WERI-Rb-1 (cell line): ENCODE results near the gene AFF3.

ENCODE experiments used
- DNase-seq: peaks from one replicate; pipeline ENCODE4 v3.0.0-alpha.2; 2020
- H3K27ac ChIP-seq: fragments of 250-450 bp; sonication (Bioruptor Pico); 2 replicates; pipeline ENCODE4 v1.5.1; 2020; ENCODE audit warnings: mild to moderate bottlenecking, moderate library complexity
- H3K27me3 ChIP-seq: fragments of 250-450 bp; sonication (Bioruptor Pico); 2 replicates; pipeline ENCODE4 v1.5.1; 2021; ENCODE audit warnings: mild to moderate bottlenecking, low read depth, moderate library complexity; ENCODE audit not compliant: insufficient read depth, severe bottlenecking
- H3K36me3 ChIP-seq: fragments of 250-450 bp; sonication (Bioruptor Pico); 2 replicates; pipeline ENCODE4 v1.5.1; 2020; ENCODE audit warnings: mild to moderate bottlenecking, moderate library complexity
- H3K4me3 ChIP-seq: 2 replicates; pipeline ENCODE4 v1.5.1; 2011; ENCODE audit warnings: low read depth, mild to moderate bottlenecking, control low read depth, low read length
- H3K9me3 ChIP-seq: fragments of 250-450 bp; sonication (Bioruptor Pico); 2 replicates; pipeline ENCODE4 v1.5.1; 2021; ENCODE audit warnings: mild to moderate bottlenecking, moderate library complexity; ENCODE audit not compliant: severe bottlenecking
- TF ChIP-seq, protein P1 (sequence below): IDR thresholded peaks from 2 replicates; pipeline ENCODE4 v1.5.1; 2011; ENCODE audit warnings: low read depth, mild to moderate bottlenecking, control low read depth, inconsistent platforms, low read length

The AFF3 gene

GRCh38 chr2:100046961-100047947 is 95.1 kb downstream of the AFF3 start:
- Histone ChIP-seq H3K27ac (no peak overlapping the region), H3K27me3 (no peaks in the 10 kb centered on the region), H3K36me3 (no peaks in the 10 kb centered on the region), H3K9me3 (no peaks in the 10 kb centered on the region), H3K4me3 (no peak overlapping the region)
- TF ChIP-seq, protein P1, sequence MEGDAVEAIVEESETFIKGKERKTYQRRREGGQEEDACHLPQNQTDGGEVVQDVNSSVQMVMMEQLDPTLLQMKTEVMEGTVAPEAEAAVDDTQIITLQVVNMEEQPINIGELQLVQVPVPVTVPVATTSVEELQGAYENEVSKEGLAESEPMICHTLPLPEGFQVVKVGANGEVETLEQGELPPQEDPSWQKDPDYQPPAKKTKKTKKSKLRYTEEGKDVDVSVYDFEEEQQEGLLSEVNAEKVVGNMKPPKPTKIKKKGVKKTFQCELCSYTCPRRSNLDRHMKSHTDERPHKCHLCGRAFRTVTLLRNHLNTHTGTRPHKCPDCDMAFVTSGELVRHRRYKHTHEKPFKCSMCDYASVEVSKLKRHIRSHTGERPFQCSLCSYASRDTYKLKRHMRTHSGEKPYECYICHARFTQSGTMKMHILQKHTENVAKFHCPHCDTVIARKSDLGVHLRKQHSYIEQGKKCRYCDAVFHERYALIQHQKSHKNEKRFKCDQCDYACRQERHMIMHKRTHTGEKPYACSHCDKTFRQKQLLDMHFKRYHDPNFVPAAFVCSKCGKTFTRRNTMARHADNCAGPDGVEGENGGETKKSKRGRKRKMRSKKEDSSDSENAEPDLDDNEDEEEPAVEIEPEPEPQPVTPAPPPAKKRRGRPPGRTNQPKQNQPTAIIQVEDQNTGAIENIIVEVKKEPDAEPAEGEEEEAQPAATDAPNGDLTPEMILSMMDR = no peak
- DNase-seq = no peak

GRCh38 chr2:100045000-100045399 is 97.4 kb downstream of the AFF3 start:
- no peaks in the 10 kb centered on the region for H3K9me3 ChIP-seq

GRCh38 chr2:100043891-100044255 is 98.5 kb downstream of the AFF3 start:
- H3K36me3 ChIP-seq = no peaks in the 10 kb centered on the region
- H3K4me3 ChIP-seq = no peak overlapping the region
- H3K27ac ChIP-seq = no peak overlapping the region
- no peaks in the 10 kb centered on the region for H3K27me3 ChIP-seq
- TF ChIP-seq, protein P1 = no peak
- no peak for DNase-seq
- no peaks in the 10 kb centered on the region for H3K9me3 ChIP-seq

More at GRCh38 chr2:100045000-100045399, 97.4 kb downstream of the AFF3 start:
- Histone ChIP-seq H3K27ac (no peak overlapping the region), H3K36me3 (no peaks in the 10 kb centered on the region), H3K4me3 (no peak overlapping the region), H3K27me3 (no peaks in the 10 kb centered on the region)
- no peak for DNase-seq
- TF ChIP-seq, protein P1 = no peak

- Histone ChIP-seq H3K36me3 (no peaks in the 10 kb centered on the region), H3K27me3 (no peaks in the 10 kb centered on the region), H3K4me3 (no peak overlapping the region), H3K9me3 (no peaks in the 10 kb centered on the region), H3K27ac (no peak overlapping the region)
- TF ChIP-seq, protein P1 = no peak
- no peak for DNase-seq
Observed at GRCh38 chr2:100043081-100043890, 99.1 kb downstream of the AFF3 start.

DNA sequence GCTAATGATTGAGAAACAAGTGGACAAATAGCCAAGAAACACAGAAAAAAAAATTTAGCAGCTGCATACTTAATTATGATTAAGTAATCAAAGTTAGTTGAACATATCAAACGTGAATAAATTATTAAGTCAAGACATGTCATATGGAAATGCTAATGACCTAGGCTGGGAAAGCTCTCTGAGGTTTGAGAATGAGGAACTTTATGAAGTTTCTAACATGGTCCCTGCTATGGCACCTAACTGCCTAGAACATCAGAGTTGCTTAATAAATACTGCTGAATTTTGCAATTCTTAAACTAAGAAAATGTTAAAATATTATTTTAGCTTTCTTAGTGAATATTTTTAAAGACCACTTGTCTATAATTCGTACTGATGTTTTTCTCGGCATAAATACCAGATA is 99.8 kb downstream of the AFF3 start:
- no peaks in the 10 kb centered on the region for H3K36me3 ChIP-seq
- H3K27ac ChIP-seq = no peak overlapping the region
- H3K9me3 ChIP-seq = no peaks in the 10 kb centered on the region
- no peak overlapping the region for H3K4me3 ChIP-seq
- no peak for DNase-seq
- TF ChIP-seq, protein P1 = no peak
- no peaks in the 10 kb centered on the region for H3K27me3 ChIP-seq
